NT2/D1 (cell line): ENCODE results near the gene RAB1B.

Experiments
- YY1 ChIP-seq: IDR thresholded peaks from 2 replicates; pipeline ENCODE4 v1.6.1; 2011; ENCODE audit not compliant: insufficient read length, insufficient read depth
- ZNF274 ChIP-seq: IDR thresholded peaks from 2 replicates; pipeline ENCODE4 v1.6.1; 2011; ENCODE audit warnings: mild to moderate bottlenecking, low read depth, low read length

DNA sequence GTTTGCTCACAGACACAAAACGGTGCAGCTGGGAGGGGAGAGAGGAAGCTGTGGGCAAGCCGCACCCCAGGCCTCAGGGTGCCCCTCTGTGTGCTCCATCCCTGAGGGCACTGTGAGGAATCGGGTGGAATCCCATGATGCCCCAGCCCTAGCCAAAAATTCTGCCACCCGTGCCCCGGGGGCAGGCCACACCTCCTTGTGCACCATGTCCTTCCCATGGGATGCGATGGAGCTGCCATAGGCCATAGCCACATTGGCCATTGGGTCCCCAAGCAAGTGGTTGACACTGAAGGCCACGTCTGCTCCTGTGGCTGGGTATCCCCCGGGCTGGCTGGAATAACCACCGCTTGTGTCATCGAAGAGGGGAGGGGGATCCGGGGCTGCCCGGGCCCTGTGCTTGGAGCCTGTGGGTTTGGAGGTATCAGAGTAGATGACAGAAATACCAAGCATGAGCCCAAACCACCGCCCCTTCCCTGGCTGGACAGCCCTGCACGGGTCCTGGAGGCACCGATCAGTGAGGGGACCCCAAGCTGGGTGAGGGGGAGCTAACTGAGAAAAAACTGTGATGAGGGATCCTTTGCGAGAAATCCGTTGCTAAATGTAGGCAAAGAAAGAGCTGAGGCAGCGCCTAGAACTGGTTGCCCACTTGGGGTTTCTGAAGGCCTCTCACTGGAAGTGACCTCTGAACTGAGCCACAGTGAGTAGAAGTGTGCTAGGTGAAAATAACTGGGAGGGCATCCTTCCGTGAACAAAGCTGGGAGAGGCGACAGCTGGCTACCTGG lies 19.6 kb downstream of the RAB1B start:
- TF ChIP-seq YY1 (no peak), ZNF274 (no peak)
